HG03175 (cell line): ENCODE measurements around the gene UBE2B.

Experiments used
- ATAC-seq: cut with Tn5 transposase; IDR thresholded peaks from one replicate; pipeline ENCODE4 v1.9.1; 2021; ENCODE audit warnings: mild to moderate bottlenecking, moderate library complexity; ENCODE audit not compliant: unreplicated experiment

UBE2B gene

DNA sequence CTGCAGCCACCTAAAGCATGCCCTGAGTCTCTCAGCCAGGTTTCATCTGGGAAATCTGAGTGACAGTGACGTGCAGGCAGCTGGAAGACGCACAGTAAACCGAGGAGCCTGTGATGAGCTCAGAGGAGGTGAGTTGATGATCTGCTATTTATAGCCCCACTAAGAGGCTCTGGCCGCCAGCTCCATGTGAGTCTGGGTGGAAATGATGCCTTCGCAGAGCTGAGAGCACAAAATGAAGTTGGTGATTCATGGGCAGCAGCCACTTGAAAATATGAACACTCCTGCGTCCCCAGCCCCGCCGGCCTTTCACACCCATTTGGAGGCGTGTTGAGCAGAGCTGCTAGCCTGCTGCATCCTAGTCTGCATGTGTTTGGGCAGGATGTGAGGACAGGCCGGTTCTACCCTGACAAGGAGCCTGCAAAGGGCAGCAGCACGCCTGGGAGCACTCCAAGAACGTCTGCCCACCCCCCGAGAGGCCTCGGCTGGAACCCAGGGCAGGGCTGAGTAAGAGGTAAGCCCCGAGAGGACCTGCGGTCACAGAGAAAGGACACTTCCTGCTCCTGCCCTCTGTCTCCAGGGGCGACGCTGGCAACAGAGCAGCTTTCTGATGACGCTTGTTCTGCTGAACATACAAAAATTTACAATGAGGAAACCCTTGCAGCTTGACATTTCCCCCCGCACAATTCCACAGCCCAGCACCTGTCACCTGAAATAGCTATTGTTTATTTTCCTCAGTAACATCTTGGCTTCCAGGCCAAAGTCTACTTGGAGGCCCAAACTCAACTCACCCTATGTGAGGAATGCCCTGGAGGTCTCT is 65.4 kb downstream of the UBE2B start:
- peak; percentile 97 for ATAC-seq

DNA sequence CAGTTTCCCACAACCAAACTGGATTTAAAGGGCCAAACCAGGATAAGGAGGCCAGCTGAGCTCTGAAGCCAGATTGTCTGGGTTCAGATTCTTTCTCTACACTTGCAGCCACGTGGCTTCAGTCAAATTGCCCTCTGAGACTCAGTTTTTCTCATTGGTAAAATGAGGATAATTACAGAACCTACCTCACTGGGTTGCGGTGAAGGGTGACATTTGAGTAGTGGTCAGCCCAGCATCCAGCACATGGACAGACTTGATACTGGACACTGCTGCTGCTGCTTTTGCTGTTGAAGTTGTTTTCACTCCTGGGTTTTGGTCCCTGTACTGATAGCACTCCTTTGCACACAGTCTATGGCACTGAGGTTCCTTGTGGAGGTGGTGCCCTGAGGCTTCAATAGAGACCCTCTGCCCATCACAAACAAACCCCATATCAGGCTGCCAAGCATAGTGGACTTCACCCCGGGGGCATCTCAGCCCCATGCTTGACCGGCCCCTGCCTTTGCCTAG is 66.0 kb downstream of the UBE2B start:
- ATAC-seq = peak; percentile 3

DNA sequence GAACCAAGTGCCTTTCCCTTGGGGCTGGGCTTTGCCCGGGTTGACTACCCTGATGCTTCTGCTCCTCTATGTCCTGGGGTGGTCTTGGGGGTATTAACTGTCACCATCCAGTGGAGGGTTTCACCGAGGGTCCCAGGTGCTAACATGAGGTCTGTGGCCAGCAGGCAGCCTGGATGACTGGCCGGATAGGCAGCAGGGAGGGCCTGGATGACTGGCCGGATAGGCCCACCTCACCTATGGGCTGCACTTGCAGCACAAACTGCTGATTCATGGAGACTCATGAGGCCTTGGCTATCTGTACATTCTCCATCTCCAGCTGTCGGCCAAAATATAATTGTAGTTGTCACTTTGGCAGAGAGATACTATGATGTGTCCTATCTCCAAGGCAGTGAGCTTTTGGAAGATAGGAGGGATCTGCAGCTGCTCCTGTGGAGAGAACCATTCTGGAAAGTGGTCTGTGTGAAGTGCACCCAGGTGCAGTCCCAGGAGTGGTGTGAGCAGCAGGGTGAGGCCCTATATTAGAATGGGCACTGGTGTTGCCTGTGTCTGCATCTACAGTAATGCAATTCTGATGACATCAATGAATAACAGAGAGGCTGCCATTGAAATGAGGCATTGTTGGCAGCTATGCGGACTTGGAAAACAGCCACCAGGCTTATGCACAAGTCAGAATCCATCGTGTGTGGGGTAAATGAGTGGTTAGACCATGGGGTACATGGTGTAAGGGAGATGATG is 66.6 kb downstream of the UBE2B start:
- no peak for ATAC-seq

DNA sequence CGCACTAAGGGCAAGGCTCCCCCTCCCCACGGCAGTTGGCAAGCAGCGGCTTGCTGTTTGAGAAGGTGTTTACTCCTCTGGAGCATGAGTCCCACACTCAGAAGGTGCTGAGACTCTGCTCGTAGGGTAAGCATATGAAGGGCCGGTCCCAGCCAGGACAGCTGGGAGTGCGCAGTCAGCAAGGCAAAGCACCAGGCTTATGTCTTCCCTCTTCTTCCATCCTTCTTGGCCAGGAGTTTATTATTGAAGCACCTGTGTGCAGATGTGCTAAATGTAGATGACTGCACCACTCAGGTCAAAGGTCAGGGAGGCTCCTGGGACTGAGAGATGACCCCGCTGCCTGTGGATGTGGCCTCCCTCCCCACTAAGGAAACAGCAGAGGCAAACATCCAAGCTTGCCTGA is 67.4 kb downstream of the UBE2B start:
- no peak for ATAC-seq

DNA sequence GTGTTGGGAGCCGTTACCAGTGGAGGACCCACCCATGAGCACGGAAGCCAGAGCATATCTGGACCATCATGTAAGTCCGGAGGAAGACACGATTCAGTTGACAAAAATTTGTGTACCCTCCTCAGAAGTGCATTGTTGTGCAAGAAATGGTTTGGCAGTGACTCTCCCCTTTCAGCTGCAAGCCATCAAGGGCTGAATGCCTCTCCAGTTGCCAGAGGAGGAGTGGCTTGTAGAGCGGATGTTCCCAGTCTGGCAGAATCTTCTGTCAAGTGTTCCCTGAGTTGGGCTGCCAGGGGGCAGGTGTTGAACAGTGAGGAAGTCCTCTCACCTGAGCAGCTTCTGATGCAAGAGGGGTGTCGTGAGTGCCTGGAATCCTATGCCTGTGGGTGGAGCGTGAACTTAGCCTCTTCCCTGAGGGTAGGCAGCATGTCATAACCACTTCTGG is 67.9 kb downstream of the UBE2B start:
- no peak for ATAC-seq

DNA sequence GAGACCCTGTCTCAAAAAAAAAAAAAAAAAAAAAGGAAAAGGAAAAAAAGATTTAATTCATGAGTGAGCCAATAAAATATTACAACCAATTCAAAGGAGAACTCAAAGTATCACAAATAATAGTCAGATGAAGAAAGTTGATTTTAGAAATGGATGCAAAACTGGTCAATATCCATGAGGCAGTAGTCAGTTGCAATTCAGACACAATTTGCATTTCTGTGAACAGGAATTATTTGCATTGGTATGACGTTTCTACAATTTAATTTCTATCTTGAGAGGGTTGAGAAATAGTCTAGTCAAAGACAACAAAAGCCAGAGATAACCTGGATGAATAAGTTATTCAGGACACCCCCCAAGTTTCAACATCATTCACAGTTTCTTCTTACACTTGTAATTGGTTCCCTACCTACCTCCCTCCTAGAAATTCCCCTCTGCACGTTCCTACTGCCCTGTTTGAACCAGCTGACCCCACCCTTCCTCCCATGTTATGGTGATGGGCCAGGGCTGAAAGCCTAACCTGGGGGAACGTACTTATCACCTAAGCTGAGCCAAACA is 68.9 kb downstream of the UBE2B start:
- no peak for ATAC-seq
